Endodermal cell (in vitro differentiated cells): ENCODE data around the gene SMIM28. TPM values are rescaled to one million over a fixed set of nuclear protein-coding genes. Genes with fewer than 3 reads are reported as not detected.

Source experiments
- DNase-seq: peaks from one replicate; pipeline ENCODE4 v3.0.0-alpha.2; 2017
- H3K27ac ChIP-seq: 2 replicates; pipeline ENCODE4 v1.5.1; 2013; ENCODE audit warnings: mild to moderate bottlenecking, low read depth, low read length, moderate library complexity
- H3K27me3 ChIP-seq: 2 replicates; pipeline ENCODE4 v1.6.1; 2013; ENCODE audit warnings: mild to moderate bottlenecking, low read length, moderate library complexity; ENCODE audit not compliant: insufficient read depth, control insufficient read depth, poor library complexity, severe bottlenecking
- H3K36me3 ChIP-seq: 2 replicates; pipeline ENCODE4 v1.7.0; 2013; ENCODE audit warnings: mild to moderate bottlenecking, low read length, moderate library complexity; ENCODE audit not compliant: control insufficient read depth, insufficient read depth
- H3K4me1 ChIP-seq: one replicate; pipeline ENCODE4 v1.7.0; 2013; ENCODE audit warnings: low read length; ENCODE audit not compliant: control insufficient read depth, insufficient read depth
- H3K4me3 ChIP-seq: 2 replicates; pipeline ENCODE4 v1.5.1; 2013; ENCODE audit warnings: mild to moderate bottlenecking, low read length, moderate library complexity
- H3K9ac ChIP-seq: 2 replicates; pipeline ENCODE4 v1.6.1; 2013; ENCODE audit warnings: mild to moderate bottlenecking, low read length, moderate library complexity; ENCODE audit not compliant: poor library complexity, severe bottlenecking; ENCODE audit errors: extremely low read depth
- H3K9me3 ChIP-seq: 2 replicates; pipeline ENCODE4 v1.6.1; 2013; ENCODE audit warnings: mild to moderate bottlenecking, low read length, moderate library complexity; ENCODE audit not compliant: control insufficient read depth
- H3K27ac Mint-ChIP-seq: 2 replicates; pipeline ENCODE4 v1.8.0; 2020; ENCODE audit warnings: mixed read lengths
- H3K27me3 Mint-ChIP-seq: 2 replicates; pipeline ENCODE4 v1.8.0; 2021; ENCODE audit warnings: mild to moderate bottlenecking, mixed read lengths; ENCODE audit not compliant: insufficient read depth
- H3K36me3 Mint-ChIP-seq: 2 replicates; pipeline ENCODE4 v1.8.0; 2020; ENCODE audit warnings: low read depth, mixed read lengths
- H3K4me1 Mint-ChIP-seq: 2 replicates; pipeline ENCODE4 v1.8.0; 2020; ENCODE audit warnings: mixed read lengths
- H3K4me3 Mint-ChIP-seq: 2 replicates; pipeline ENCODE4 v1.8.0; 2020; ENCODE audit warnings: mild to moderate bottlenecking, moderate library complexity, mixed read lengths
- H3K9me3 Mint-ChIP-seq: 2 replicates; pipeline ENCODE4 v1.8.0; 2020; ENCODE audit warnings: mild to moderate bottlenecking, mixed read lengths
- CTCF ChIP-seq: fragments of 200-600 bp; sonication (generic); conservative IDR thresholded peaks from 2 replicates; pipeline ENCODE4 v1.5.0; 2021; ENCODE audit warnings: antibody characterized with exemption, mild to moderate bottlenecking
- WGBS, 2 experiments: methylation state at CpG; one replicate each; pipeline versions ENCODE4 v1.1.5 to v1.1.7; 2013; ENCODE audit warnings: missing lambda C conversion rate in 2 of 2, mixed read lengths in 1 of 2; ENCODE audit not compliant: insufficient coverage in 1 of 2, insufficient read length in 1 of 2; 5-methylcytosine and 5-hydroxymethylcytosine counted together
- total RNA-seq, 2 donors: library from RNA; stranded (reverse); fragmentation: NEBNext Ultra II Directional in 1 of 2; extraction: Animal tissue kit (Norgen Biotek cat#: 25700) in 1 of 2; gene quantifications; 2 replicates in 1 of 2; 3 replicates in 1 of 2; pipeline ENCODE4 v1.2.1, GENCODE V29; 2021

Gene SMIM28
- total RNA-seq, 2 donors from 2014 or later = 0.33 TPM; not detected in 1

GRCh38 chr6:138419766-138420165 is 42.1 kb downstream of the SMIM28 start:
- H3K9me3 Mint-ChIP-seq = no peaks in the 10 kb centered on the region
- H3K4me3 Mint-ChIP-seq = no peak overlapping the region
- no peak overlapping the region for H3K27ac Mint-ChIP-seq
- Histone ChIP-seq H3K4me3 (no peak overlapping the region), H3K27me3 (no peaks in the 10 kb centered on the region), H3K9ac (no peak overlapping the region), H3K4me1 (peaks cover 17% of the 10 kb centered on the region), H3K9me3 (no peaks in the 10 kb centered on the region), H3K27ac (no peak overlapping the region), H3K36me3 (peaks cover 11% of the 10 kb centered on the region)
- TF ChIP-seq CTCF = no peak
- WGBS, 2 experiments = 96 to 100% methylated on average over 3 of the region's 3 CpGs
- H3K36me3 Mint-ChIP-seq = peaks cover 28% of the 10 kb centered on the region
- peaks cover 23% of the 10 kb centered on the region for H3K4me1 Mint-ChIP-seq
- H3K27me3 Mint-ChIP-seq = no peaks in the 10 kb centered on the region
- DNase-seq = peak; percentile 40

GRCh38 chr6:138420356-138420755 is 42.7 kb downstream of the SMIM28 start:
- H3K9ac ChIP-seq = no peak overlapping the region
- no peaks in the 10 kb centered on the region for H3K9me3 Mint-ChIP-seq
- no peak overlapping the region for H3K27ac Mint-ChIP-seq
- no peaks in the 10 kb centered on the region for H3K9me3 ChIP-seq
- no peak overlapping the region for H3K27ac ChIP-seq
- H3K4me3 ChIP-seq = no peak overlapping the region
- peaks cover 20% of the 10 kb centered on the region for H3K4me1 Mint-ChIP-seq
- WGBS, 2 experiments = 95 to 96% methylated on average over 3 to 4 of the region's 4 CpGs
- peaks cover 17% of the 10 kb centered on the region for H3K4me1 ChIP-seq
- no peak for DNase-seq
- H3K36me3 ChIP-seq = peaks cover 11% of the 10 kb centered on the region
- no peaks in the 10 kb centered on the region for H3K27me3 Mint-ChIP-seq
- peaks cover 29% of the 10 kb centered on the region for H3K36me3 Mint-ChIP-seq
- H3K27me3 ChIP-seq = no peaks in the 10 kb centered on the region
- TF ChIP-seq CTCF = no peak
- H3K4me3 Mint-ChIP-seq = no peak overlapping the region

- Mint-ChIP-seq H3K36me3 (peaks cover 32% of the 10 kb centered on the region), H3K27ac (no peak overlapping the region), H3K4me1 (peaks cover 16% of the 10 kb centered on the region), H3K27me3 (no peaks in the 10 kb centered on the region), H3K4me3 (no peak overlapping the region), H3K9me3 (no peaks in the 10 kb centered on the region)
- Histone ChIP-seq H3K27ac (no peak overlapping the region), H3K4me3 (no peak overlapping the region), H3K9me3 (no peaks in the 10 kb centered on the region), H3K36me3 (peaks cover 11% of the 10 kb centered on the region), H3K9ac (no peak overlapping the region), H3K4me1 (peaks cover 13% of the 10 kb centered on the region), H3K27me3 (no peaks in the 10 kb centered on the region)
- 62 to 78% methylated on average over 3 to 6 of the region's 6 CpGs for WGBS, 2 experiments
- no peak for DNase-seq
- TF ChIP-seq CTCF = no peak
Observed at GRCh38 chr6:138421089-138421488, 43.4 kb downstream of the SMIM28 start.
